ENCODE measurements around the gene VARS2.

VARS2 gene

GRCh38 chr6:30974490-30975252 lies 60.6 kb downstream of the VARS2 start:
- Histone ChIP-seq H3K9me3 (ENCODE audit: control insufficient read depth, insufficient read depth, low read depth, low read length) (no peaks in the 10 kb centered on the region), H3K4me3 (ENCODE audit: low read depth, low read length) (no peak overlapping the region), H3K27ac (ENCODE audit: extremely low read depth, low read depth, low read length) (no peak overlapping the region), H3K36me3 (ENCODE audit: control insufficient read depth in 2 of 2, insufficient read depth in 1 of 2, low read length in 2 of 2) (no peaks in the 10 kb centered on the region), H3K4me1 (ENCODE audit: control insufficient read depth, insufficient read depth, low read length) (no peaks in the 10 kb centered on the region)
- TF ChIP-seq REPIN1 (tag by site-specific recombination; IDR thresholded peaks at IDR 0.05; ENCODE audit: low read depth) (no peak), ZBTB1 (tag by site-specific recombination; IDR thresholded peaks at IDR 0.05) (no peak), ZNF707 (tag by site-specific recombination; IDR thresholded peaks at IDR 0.05) (no peak), ZNF521 (tag by site-specific recombination; IDR thresholded peaks at IDR 0.05) (no peak), ZNF341 (tag by site-specific recombination; IDR thresholded peaks at IDR 0.05; ENCODE audit: low read depth) (no peak), ZNF670 (tag by site-specific recombination; IDR thresholded peaks at IDR 0.05; ENCODE audit: low read depth) (no peak), HOXA7 (CRISPR knock-in tag; IDR thresholded peaks at IDR 0.05; ENCODE audit: borderline replicate concordance) (no peak), ZNF302 (tag by site-specific recombination; IDR thresholded peaks at IDR 0.05; ENCODE audit: low read depth) (no peak)
- POLR2A ChIA-PET = interaction anchor here (0.5 kb wide), 1 partner anchor 75 kb away, joined by 3 read pairs; no protein-coding TSS in a partner anchor
- CTCF ChIA-PET = interaction anchor here (0.6 to 3.1 kb wide), 6 partner anchors 7 to 138 kb away, joined by 3 to 9 read pairs (median 6); no protein-coding TSS in a partner anchor
